GM19193 (cell line): ENCODE data around the gene MYO18B.

Experiments used
- POLR2A ChIP-seq: IDR thresholded peaks from 4 replicates; pipeline ENCODE4 v1.6.1; 2011; ENCODE audit not compliant: insufficient read depth, insufficient read length; ENCODE audit errors: extremely low read depth

MYO18B gene

DNA sequence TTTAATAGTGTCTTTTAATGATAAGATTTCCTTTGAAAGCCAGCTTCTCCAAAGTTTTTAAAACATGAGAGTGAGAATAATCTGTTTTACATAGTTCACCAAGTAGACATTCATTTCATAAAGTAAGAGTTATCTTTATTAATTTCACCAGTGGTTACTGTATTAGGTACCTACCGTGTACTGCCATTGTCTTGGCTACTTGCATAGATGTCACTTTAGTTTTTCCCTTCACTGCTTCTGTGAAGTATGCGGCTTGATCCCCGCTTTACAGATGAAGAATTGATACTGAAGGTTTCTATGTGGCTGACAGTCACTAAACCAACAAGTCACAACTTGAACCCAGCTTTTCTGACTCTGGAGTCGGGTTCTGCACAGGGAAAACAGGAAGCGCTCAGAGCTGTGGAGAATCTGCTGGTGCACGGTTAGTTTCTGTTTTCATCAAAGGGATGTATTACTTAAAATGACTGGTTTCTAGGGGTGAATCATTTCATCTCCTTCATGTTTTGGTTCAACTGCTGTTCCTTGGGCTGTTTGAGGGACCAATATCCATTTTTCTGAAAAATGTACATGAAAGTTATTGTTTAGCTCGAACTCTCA, 39.3 kb upstream of the MYO18B start:
- no peak for TF ChIP-seq POLR2A

DNA sequence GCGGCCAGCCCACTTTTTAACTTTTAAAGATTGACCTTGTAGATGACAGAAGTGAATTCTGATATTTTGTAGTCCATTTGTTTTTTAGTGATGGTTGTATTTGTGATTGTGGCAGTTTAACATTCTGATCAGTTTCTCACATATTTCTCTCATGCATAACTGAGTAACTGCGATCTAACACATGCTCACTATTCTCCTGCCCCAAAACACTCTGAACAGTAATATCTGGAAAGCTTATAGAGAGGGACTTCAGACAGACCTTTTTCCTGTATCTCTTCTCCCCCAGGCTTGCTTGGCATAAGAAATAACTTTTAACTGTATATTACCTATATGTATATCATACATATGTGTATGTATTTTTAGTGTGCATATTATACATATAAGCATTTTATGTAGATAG, 37.3 kb upstream of the MYO18B start:
- no peak for TF ChIP-seq POLR2A

GRCh38 chr22:25706197-25706596, 35.8 kb upstream of the MYO18B start:
- no peak for TF ChIP-seq POLR2A

DNA sequence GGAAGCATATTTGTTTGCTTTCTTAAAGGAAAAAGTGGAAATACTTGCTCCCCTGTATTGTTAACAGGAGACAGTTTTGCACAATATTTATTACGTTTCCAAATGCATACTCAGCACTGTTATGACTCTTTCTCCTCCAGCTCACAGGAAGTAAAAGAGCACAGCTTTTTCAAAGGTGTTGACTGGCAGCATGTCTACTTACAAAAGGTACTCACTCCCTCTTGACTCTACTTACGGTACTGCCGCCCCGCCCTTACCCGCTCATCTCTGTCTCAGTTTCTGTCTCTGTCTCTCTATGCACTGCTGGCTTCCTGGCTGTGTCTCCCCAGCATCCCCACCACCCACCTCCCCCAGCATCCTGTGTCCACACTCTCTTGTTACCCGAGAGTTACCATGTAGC, 32.2 kb upstream of the MYO18B start:
- TF ChIP-seq POLR2A: no peak

GRCh38 chr22:25710501-25710900, 31.5 kb upstream of the MYO18B start:
- no peak for TF ChIP-seq POLR2A

DNA sequence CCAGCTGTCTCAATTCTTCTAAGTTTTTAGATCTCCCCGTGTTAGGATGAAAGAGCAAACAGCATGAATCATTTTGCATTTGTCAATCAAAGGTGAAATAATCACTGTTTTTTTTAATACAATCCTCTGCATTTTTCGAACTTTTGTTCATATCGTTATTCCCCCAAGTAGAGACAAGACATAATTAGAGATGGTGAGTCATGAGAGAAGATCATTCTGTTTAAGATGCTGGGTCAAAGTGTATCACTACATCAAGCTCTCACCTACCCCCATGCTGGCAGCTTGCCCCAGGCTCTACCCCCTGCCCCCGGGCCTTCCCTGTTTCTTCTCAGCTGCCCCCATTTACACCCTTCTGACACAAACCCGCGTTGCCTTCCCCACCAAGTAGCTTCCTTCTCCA, 30.5 kb upstream of the MYO18B start:
- no peak for TF ChIP-seq POLR2A

DNA sequence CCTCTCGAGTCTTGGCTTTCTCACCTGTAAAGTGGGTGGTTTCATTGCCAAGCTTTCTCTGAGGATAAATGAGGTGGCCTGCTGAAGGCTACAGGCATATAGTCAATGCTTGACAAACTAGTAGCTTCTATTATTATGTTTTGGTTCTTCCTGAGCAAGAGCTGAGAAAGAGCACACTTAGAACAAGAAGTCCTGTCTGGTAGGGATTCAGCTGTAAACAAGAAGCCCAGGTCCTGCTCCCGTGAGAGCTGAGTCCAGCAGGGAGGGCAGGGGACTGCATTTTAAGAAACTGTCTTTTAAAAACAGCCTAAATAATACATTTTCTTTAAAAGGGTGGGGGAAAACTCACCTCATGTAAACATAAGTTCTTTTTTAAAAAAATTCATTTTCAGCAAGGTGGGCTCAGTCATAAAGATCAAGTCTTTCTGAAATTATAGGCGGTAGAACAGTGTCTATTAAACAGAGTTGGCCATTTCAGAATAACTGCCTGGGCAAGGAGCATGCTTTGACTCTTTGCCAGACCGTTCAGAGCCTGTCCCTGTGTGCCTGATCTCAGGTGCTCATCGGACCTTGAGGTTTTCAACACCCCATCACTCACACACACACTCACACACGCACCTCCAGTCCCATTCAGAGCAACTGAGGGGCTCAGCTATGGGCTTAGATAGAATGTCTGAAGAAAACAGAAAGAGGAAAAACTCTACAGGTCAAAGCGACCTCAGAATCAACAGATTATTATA, 29.2 kb upstream of the MYO18B start:
- TF ChIP-seq POLR2A: no peak

GRCh38 chr22:25714070-25714469, 27.9 kb upstream of the MYO18B start:
- no peak for TF ChIP-seq POLR2A

DNA sequence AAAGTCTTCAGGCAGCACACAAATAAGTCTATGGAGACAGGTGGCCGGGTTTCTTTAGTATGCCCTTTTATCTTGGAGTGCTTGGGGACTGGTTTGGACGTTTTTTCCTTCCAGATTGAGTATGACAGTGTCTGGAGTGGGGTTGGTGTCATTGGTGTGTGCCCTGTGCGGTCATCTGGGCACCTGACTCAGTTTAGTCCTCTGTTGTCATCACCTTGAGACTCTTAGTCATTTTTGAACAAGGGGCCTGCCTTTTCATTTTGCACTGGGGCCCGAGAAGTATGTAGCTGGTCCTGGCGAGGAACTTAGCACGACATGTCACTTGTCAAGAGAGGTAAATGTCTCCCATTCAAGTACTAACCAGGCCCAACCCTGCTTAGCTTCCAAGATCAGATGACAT, 27.2 kb upstream of the MYO18B start:
- TF ChIP-seq POLR2A: no peak

DNA sequence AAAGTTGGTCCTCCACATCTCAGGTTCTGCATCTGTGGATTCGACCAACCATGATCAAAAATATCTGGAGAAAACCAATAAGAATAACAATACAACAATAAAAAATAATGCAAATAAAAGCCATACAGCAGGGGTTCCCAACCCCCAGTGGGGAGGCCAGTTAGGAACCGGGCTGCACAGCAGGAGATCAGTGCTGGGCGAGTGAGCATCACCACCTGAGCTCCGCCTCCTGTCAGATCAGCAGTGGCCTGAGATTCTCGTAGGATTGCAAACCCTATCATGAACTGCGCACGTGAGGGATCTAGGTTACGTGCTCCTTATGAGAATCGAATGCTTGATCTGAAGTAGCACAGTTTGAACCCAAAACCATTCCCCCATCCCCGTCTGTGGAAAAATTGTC, 25.4 kb upstream of the MYO18B start:
- TF ChIP-seq POLR2A: no peak

- no peak for TF ChIP-seq POLR2A
Measured at GRCh38 chr22:25718135-25718840, 23.7 kb upstream of the MYO18B start.

- TF ChIP-seq POLR2A: no peak
Measured at GRCh38 chr22:25722223-25722622, 19.8 kb upstream of the MYO18B start.

DNA sequence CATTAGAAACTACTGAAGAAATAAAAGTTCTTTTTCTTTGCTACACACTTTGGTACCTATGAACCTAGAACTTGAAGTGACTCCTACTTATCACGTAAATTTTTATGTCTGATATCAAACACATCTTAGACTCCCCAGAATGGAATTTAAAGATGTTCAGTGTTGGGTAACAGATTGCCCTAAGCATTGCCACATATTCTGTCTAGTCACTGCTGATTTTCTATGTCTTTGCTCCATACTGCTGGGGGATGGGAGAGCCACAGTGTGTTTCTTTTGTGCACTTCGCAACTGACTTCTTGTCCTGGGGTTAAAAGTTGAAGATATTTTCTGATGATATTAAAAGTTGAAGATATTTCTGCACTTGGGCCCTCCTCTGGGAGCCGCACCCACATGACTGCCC, 19.4 kb upstream of the MYO18B start:
- no peak for TF ChIP-seq POLR2A

- TF ChIP-seq POLR2A: no peak
Measured at GRCh38 chr22:25726241-25726640, 15.7 kb upstream of the MYO18B start.

DNA sequence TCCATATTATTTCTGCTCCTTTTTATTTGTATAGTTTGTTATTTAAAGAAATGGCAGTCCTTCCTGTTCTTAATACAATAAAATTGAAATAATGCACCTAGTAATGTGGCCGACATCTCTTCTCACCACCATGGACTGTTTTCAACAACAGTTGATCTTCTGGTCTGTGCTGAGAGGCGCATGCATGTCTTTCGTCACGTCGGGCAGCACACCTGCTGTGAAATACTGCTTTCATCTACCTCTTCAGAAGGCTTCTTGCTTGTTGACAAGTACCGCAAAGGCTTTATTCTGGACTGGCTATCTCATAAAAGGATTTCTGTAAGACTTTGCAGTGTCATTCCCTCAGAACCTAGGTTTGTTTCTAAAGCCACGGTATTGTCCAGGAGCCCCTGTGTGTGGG, 13.9 kb upstream of the MYO18B start:
- no peak for TF ChIP-seq POLR2A
